ENCODE measurements around the gene TSHZ3. TPM values are rescaled to one million over a fixed set of nuclear protein-coding genes. Genes with fewer than 3 reads are reported as not detected.

Gene TSHZ3
- total RNA-seq, 2 experiments from 2014 or later, result 1.7 to 1.8 TPM

GRCh38 chr19:31377736-31378135, 28.5 kb upstream of the TSHZ3 start:
- DNase-seq, result no peak
- Mint-ChIP-seq H3K9me3 (peaks cover 3% of the 10 kb centered on the region), H3K4me3 (no peak overlapping the region), H3K27ac (no peak overlapping the region), H3K36me3 (ENCODE audit: low read depth) (no peaks in the 10 kb centered on the region), H3K4me1 (peaks cover under 1% of the 10 kb centered on the region), H3K27me3 (no peaks in the 10 kb centered on the region)
- POLR2A ChIA-PET, result no interaction called here
- CTCF ChIA-PET, result no interaction called here

- Mint-ChIP-seq H3K36me3 (ENCODE audit: low read depth) (no peaks in the 10 kb centered on the region), H3K27me3 (peaks cover 3% of the 10 kb centered on the region), H3K9me3 (peaks cover 3% of the 10 kb centered on the region), H3K27ac (no peak overlapping the region), H3K4me1 (peaks cover 9% of the 10 kb centered on the region), H3K4me3 (no peak overlapping the region)
- CTCF ChIA-PET, result interaction anchor here (0.9 kb wide), 1 partner anchor 19 kb away, joined by 3 read pairs; no protein-coding TSS in a partner anchor
- DNase-seq, result peak; percentile 21
- POLR2A ChIA-PET, result no interaction called here
These were observed 23.1 kb upstream of the TSHZ3 start for GRCh38 chr19:31372246-31372781.

GRCh38 chr19:31370216-31370615, 21.0 kb upstream of the TSHZ3 start:
- peaks cover 3% of the 10 kb centered on the region for H3K9me3 Mint-ChIP-seq
- H3K4me1 Mint-ChIP-seq, result peaks cover 9% of the 10 kb centered on the region
- POLR2A ChIA-PET, result no interaction called here
- no peak for DNase-seq
- H3K27ac Mint-ChIP-seq, result no peak overlapping the region
- no peaks in the 10 kb centered on the region for H3K36me3 Mint-ChIP-seq (ENCODE audit: low read depth)
- H3K27me3 Mint-ChIP-seq, result peaks cover 15% of the 10 kb centered on the region
- CTCF ChIA-PET, result interaction anchor here (0.5 kb wide), 1 partner anchor 90 kb away, joined by 3 read pairs; no protein-coding TSS in a partner anchor
- H3K4me3 Mint-ChIP-seq, result no peak overlapping the region

GRCh38 chr19:31364963-31365362, 15.7 kb upstream of the TSHZ3 start:
- ChIA-PET POLR2A (no interaction called here), CTCF (no interaction called here)
- Mint-ChIP-seq H3K27me3 (peaks cover 30% of the 10 kb centered on the region), H3K27ac (no peak overlapping the region), H3K9me3 (no peaks in the 10 kb centered on the region), H3K36me3 (ENCODE audit: low read depth) (no peaks in the 10 kb centered on the region), H3K4me1 (no peaks in the 10 kb centered on the region), H3K4me3 (no peak overlapping the region)
- no peak for DNase-seq

GRCh38 chr19:31361728-31362127, 12.5 kb upstream of the TSHZ3 start:
- Mint-ChIP-seq H3K27me3 (peaks cover 56% of the 10 kb centered on the region), H3K27ac (no peak overlapping the region), H3K4me3 (no peak overlapping the region), H3K4me1 (no peaks in the 10 kb centered on the region), H3K9me3 (no peaks in the 10 kb centered on the region), H3K36me3 (ENCODE audit: low read depth) (no peaks in the 10 kb centered on the region)
- CTCF ChIA-PET, result interaction anchor here (0.7 kb wide), 1 partner anchor 27 kb away, joined by 3 read pairs; no protein-coding TSS in a partner anchor
- DNase-seq, result no peak
- POLR2A ChIA-PET, result no interaction called here

GRCh38 chr19:31357315-31357673, 8.1 kb upstream of the TSHZ3 start:
- Mint-ChIP-seq H3K36me3 (ENCODE audit: low read depth) (no peaks in the 10 kb centered on the region), H3K4me3 (no peak overlapping the region), H3K9me3 (no peaks in the 10 kb centered on the region), H3K27me3 (peaks cover 79% of the 10 kb centered on the region), H3K27ac (no peak overlapping the region), H3K4me1 (peaks cover 12% of the 10 kb centered on the region)
- no peak for DNase-seq
- POLR2A ChIA-PET, result no interaction called here
- CTCF ChIA-PET, result no interaction called here

GRCh38 chr19:31356587-31357314, 7.5 kb upstream of the TSHZ3 start:
- DNase-seq, result peak; percentile 48

GRCh38 chr19:31355665-31356289, 6.5 kb upstream of the TSHZ3 start:
- H3K36me3 Mint-ChIP-seq (ENCODE audit: low read depth), result no peaks in the 10 kb centered on the region
- H3K4me1 Mint-ChIP-seq, result peaks cover 19% of the 10 kb centered on the region
- H3K4me3 Mint-ChIP-seq, result no peak overlapping the region
- DNase-seq, result no peak
- H3K27me3 Mint-ChIP-seq, result peaks cover 84% of the 10 kb centered on the region
- no peak overlapping the region for H3K27ac Mint-ChIP-seq
- POLR2A ChIA-PET, result no interaction called here
- H3K9me3 Mint-ChIP-seq, result no peaks in the 10 kb centered on the region
- CTCF ChIA-PET, result interaction anchor here (1.6 kb wide), 1 partner anchor 301 kb away, joined by 4 read pairs; no protein-coding TSS in a partner anchor

More at GRCh38 chr19:31356587-31357314, 7.5 kb upstream of the TSHZ3 start:
- H3K27ac Mint-ChIP-seq, result no peak overlapping the region
- no peak overlapping the region for H3K4me3 Mint-ChIP-seq
- no peaks in the 10 kb centered on the region for H3K9me3 Mint-ChIP-seq
- peaks cover 16% of the 10 kb centered on the region for H3K4me1 Mint-ChIP-seq
- H3K27me3 Mint-ChIP-seq, result peaks cover 80% of the 10 kb centered on the region
- POLR2A ChIA-PET, result no interaction called here
- no peaks in the 10 kb centered on the region for H3K36me3 Mint-ChIP-seq (ENCODE audit: low read depth)
- CTCF ChIA-PET, result interaction anchor here (0.6 kb wide), 1 partner anchor 10 kb away, joined by 3 read pairs; no protein-coding TSS in a partner anchor

GRCh38 chr19:31354799-31355664, 5.8 kb upstream of the TSHZ3 start:
- no peak overlapping the region for H3K4me3 Mint-ChIP-seq
- no peak overlapping the region for H3K27ac Mint-ChIP-seq
- POLR2A ChIA-PET, result no interaction called here
- no peaks in the 10 kb centered on the region for H3K36me3 Mint-ChIP-seq (ENCODE audit: low read depth)
- H3K27me3 Mint-ChIP-seq, result peaks cover 80% of the 10 kb centered on the region
- no peaks in the 10 kb centered on the region for H3K9me3 Mint-ChIP-seq
- CTCF ChIA-PET, result interaction anchor here (1.0 to 1.6 kb wide), 3 partner anchors 244 to 571 kb away, joined by 3 to 4 read pairs (median 3); no protein-coding TSS in a partner anchor
- DNase-seq, result no peak
- peaks cover 19% of the 10 kb centered on the region for H3K4me1 Mint-ChIP-seq

- Mint-ChIP-seq H3K9me3 (no peaks in the 10 kb centered on the region), H3K36me3 (ENCODE audit: low read depth) (no peaks in the 10 kb centered on the region), H3K27me3 (peaks cover 78% of the 10 kb centered on the region), H3K4me1 (peaks cover 19% of the 10 kb centered on the region), H3K4me3 (no peak overlapping the region), H3K27ac (no peak overlapping the region)
- ChIA-PET CTCF (interaction anchor here (1.0 to 1.6 kb wide), 3 partner anchors 244 to 570 kb away, joined by 3 to 4 read pairs (median 3); no protein-coding TSS in a partner anchor), POLR2A (no interaction called here)
- no peak for DNase-seq
These were observed 5.1 kb upstream of the TSHZ3 start for GRCh38 chr19:31354316-31354715.

- Mint-ChIP-seq H3K9me3 (no peaks in the 10 kb centered on the region), H3K27ac (no peak overlapping the region), H3K36me3 (ENCODE audit: low read depth) (no peaks in the 10 kb centered on the region), H3K4me3 (no peak overlapping the region), H3K27me3 (peaks cover 75% of the 10 kb centered on the region), H3K4me1 (peaks cover 19% of the 10 kb centered on the region)
- ChIA-PET CTCF (interaction anchor here (0.6 to 1.6 kb wide), 4 partner anchors 18 to 299 kb away, joined by 3 to 4 read pairs (median 3); no protein-coding TSS in a partner anchor), POLR2A (no interaction called here)
- DNase-seq, result no peak
These were observed 4.6 kb upstream of the TSHZ3 start for GRCh38 chr19:31353833-31354232.

- CTCF ChIA-PET, result interaction anchor here (0.6 to 1.0 kb wide), 2 partner anchors 19 to 24 kb away, joined by 3 read pairs; no protein-coding TSS in a partner anchor
- no peak overlapping the region for H3K4me3 Mint-ChIP-seq
- no peak for DNase-seq
- no peaks in the 10 kb centered on the region for H3K9me3 Mint-ChIP-seq
- POLR2A ChIA-PET, result no interaction called here
- no peak overlapping the region for H3K27ac Mint-ChIP-seq
- H3K36me3 Mint-ChIP-seq (ENCODE audit: low read depth), result no peaks in the 10 kb centered on the region
- peaks cover 73% of the 10 kb centered on the region for H3K27me3 Mint-ChIP-seq
- peaks cover 24% of the 10 kb centered on the region for H3K4me1 Mint-ChIP-seq
These were observed 3.8 kb upstream of the TSHZ3 start for GRCh38 chr19:31352782-31353651.
